CD4-positive, alpha-beta T cell treated with Interferon alpha-2 for 1 hour (primary cell): ENCODE measurements around the gene MAT1A.

Source experiments
- DNase-seq, 2 donors: peaks; one replicate each; pipeline ENCODE4 v3.0.0-alpha.2; 2020 to 2022

Gene MAT1A

DNA sequence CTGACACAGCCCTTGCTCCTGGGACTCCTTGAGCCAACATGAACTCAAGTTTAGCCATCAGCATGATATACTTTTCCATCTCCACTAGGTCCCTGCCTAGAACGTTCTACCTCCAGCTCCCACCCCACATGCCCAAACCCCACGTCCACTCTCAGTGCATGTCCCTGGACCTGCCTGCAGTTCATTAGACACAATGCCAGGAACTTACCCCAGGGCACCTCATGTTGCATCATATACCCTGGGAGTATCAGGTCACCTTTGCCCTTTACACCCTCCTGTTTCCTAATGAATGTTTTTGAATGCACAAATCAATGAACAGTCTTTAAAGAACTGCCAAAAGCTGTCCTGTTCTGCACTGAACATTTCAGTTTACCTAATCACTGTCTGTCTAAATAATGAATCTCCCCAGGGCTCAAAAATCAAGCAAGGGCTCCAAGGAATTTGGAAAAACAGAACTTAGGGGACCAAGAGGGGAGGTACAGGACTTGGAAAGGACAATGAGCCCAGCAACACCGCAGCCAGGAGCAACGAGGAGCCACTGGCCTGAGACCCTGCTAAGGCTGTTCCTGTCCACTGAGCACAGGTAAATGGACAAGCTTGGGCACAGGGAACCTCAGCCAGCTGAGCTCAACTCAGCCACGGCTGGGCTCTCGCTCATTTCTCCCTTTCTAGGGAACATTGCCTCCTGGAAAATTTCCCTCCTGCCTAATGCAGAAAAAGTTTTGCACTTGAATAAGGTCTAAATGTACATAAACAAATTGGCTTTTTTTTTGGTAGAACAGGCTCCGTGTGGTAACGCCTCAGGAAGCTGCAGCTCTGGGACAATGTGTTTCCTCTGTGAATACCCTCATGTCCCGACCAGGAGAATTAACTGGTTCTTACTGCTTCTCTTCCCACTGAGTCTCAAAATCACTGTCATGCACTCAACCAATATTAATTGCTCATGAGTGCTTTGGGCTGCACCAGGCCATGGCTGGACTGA, 7.4 kb downstream of the MAT1A start:
- DNase-seq: no peak

DNA sequence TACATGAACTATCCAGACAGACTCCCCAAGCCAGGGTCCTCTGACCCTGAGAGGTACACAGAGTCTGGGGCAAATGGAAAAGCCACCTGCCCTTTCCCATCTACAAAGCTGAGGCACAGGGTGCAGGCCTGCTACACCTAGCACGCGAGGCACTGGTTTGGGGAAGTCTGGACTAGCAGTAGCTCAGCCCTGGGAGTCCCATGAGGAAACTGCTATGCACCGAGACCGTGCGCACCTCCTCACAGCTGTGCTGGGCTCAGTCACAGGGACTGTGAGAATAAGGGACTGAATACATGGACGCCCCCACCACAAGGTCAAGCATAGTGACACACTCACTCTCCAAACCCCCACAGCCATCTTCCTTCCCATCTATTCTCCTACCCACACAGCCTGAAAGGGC, 8.2 kb downstream of the MAT1A start:
- DNase-seq: no peak

GRCh38 chr10:80280071-80280800, 9.2 kb downstream of the MAT1A start:
- no peak for DNase-seq

- no peak for DNase-seq
Measured at GRCh38 chr10:80279146-80279545, 10.3 kb downstream of the MAT1A start.

- no peak for DNase-seq
Measured at GRCh38 chr10:80278480-80278879, 11.0 kb downstream of the MAT1A start.

DNA sequence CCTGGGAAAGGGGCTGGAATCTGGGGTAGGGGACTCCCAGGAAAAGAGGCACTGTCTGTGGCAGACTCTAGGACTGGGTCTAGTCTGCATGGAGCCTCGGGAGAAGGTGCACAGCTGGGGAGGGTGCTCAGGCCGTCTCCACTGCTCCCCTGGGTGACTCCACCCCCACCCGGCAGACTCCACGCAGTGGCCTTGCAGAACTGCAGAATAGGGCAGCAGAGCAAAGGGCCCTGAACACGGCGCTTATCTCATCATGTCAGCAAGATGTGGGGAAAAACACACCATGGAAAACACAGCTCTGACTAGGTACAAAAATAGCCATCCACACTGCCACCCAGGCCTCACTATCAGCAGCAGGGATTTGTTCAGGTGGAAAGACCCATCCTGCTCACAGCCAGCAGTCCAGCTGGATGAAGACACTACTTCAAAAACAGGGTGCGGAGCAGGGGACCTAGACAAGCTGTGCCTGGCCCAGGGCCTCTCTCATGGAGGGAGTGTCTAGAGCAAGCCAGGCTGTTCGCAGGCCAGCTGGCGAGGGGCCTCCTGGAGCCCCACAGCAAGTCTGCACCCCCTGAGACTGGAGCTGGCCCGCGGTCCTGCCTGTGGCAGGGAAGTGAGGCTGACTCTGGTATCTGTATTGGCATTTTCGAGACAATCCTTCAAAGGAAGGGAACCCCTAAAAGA, 11.7 kb downstream of the MAT1A start:
- no peak for DNase-seq

GRCh38 chr10:80277016-80277415, 12.4 kb downstream of the MAT1A start:
- DNase-seq: no peak

DNA sequence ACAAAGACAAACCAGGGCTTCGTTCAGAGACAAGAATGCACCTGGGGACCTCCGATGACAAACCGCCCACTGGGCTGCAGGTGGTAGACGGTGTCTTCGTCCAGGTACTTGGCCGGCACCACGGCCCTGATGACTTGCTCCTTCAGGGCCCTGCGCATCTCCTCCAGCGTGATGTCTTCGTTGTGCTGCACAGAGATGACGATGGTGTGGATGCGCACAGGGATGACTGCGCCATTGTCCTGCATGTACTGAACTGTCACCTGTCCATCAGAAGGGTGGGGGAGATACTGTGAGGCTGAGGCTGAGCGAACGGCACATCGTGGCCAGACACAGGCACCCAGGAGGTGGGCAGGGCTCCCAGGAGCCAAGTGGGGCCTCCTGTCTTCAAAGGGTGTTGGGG, 13.1 kb downstream of the MAT1A start:
- no peak for DNase-seq

DNA sequence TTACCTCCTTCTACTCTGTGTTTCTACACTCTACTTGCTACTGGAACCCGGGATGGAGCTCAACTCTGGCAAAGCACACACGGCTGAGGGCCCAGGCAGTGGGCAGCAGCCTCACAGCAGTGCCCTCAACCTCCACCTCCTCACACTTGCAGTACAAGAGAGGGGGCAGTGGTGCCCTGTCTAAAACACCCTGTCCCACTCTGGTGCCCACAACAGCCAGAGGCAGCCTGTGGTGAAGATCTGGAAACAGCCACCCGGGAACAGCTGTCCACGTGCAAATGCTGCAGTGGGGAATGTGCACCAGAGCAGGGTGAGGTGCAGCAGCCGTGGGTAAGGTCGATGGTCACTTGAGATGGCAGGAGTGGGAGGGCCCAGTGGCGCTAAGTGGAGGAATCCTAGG, 13.7 kb downstream of the MAT1A start:
- DNase-seq: no peak

GRCh38 chr10:80275135-80275498, 14.3 kb downstream of the MAT1A start:
- DNase-seq: no peak

GRCh38 chr10:80274396-80275134, 14.9 kb downstream of the MAT1A start:
- DNase-seq: no peak

- no peak for DNase-seq
Measured at GRCh38 chr10:80273523-80274170, 15.8 kb downstream of the MAT1A start.

- DNase-seq: no peak
Measured at GRCh38 chr10:80272793-80273522, 16.5 kb downstream of the MAT1A start.

DNA sequence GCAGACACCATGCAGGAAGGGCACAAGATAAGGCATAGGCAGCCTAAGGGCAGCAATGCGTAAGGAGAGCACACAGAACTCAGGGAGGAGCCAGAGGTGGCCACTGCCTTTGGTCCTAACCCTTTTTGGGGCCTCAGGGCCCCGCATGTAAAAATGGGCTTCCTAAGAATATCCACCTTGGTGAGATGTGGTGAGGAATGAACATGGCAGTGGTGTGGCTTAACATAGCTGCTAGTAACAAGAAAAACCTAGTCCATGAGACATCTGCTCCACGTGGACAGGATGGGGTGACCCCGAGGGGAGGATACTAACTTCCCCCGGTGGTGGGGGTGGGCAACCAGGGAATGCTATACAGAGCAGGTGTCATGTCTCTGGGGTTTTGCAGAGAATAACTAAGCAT, 18.0 kb downstream of the MAT1A start:
- no peak for DNase-seq

GRCh38 chr10:80270887-80271286, 18.6 kb downstream of the MAT1A start:
- no peak for DNase-seq

DNA sequence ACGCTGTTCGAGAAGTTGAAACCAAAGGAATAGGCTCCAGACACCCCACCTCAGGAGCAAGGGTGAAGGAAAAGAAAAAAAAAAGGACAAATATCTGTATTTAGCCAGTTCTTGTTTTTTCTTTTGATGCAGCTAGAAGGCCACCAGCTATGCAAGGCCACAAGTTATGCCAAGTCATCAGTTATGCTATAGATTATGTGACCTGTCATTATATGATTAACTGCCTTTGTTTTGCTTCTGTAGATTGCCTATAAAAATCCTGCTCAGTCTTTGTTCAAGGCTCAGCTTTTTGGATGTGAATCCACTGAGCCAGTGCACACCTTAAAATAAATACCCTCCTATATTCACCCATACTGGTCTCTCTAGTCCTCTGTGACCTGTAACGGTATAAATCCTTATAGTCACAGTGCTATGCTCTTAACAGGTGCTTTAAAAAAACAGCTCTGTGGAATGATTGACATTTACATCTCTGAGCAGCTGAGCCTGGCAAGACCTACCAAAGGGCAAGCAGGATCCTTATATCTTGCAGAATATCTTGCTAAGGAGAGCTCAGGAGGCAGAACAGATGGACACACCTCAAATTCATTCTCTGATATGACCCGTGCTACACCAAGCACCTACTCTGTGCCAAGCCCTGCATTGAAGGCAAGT, 20.4 kb downstream of the MAT1A start:
- no peak for DNase-seq

DNA sequence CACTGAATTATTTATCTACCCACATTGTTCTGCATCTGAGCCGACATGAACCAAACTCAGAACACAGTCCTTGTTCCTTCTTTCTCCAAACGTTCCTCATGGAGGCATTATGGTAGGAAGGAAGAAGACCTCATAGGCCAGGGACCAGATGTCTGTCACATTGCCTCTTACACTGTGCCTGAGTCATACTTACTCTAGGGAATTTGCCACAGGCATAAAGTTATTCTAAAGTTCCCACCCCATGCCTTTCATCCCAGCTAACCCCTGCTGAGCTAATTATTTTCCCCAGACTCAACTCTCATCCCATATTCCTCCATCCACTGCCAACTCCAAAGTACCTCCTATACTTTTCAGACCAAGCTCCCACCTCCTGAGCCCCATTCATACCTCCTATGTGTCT, 21.2 kb downstream of the MAT1A start:
- no peak for DNase-seq

DNA sequence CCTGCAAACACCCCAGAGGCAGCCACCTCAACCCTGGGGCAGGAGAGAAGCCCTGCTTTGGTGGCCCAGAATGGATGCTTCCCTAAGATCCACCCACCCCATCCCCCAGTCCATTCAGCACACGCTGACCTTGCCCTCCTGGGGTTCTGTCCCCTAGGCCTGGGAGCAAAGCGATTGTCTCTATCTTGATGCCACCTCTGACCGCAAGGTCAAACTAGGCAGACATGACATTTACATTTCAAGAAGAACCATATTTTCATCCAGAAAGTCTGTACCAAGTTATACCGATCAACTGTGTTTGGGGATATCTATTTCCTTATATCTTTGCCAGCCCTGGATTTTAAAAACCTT, 23.0 kb downstream of the MAT1A start:
- no peak for DNase-seq

DNA sequence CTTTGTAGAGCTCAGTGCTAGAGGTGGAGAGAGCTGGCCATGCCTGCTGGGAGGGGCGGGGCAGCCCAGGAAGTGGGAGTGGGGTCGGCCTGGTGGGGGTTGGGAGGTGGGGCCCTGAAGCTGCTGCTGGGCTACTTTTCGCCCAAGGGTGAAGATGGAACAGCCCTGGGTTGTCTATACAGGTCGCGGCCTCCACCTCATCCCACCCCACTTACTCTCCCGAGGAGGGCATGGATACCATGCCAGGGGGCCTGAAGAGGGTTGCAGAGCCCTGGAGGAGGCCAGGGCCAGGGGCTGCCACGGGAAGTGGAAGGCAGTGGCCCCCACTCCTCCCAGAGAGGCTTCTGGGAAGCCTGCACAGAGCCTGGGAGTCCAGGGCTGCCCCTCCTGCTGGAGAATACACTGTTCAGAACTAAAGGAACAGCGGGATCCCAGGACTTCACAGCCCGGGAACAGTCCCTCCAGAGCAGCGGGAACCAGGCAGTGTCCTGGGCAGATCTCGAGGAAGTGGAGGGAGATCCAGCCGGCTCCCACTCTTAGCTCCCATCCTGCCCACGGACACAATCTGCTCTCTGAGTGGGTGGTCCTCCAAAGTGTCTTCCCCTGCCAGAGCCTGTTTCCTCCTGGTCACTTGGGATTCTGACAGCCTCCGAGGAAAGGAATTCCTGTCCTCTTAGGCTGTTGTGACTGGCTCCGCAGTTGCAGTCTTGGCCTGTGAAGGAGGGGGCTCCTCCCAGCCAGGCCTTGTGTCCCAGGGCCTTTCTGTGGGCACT, 23.5 kb downstream of the MAT1A start:
- no peak for DNase-seq
